B cell (primary cell): ENCODE measurements around the gene CCL17. TPM values are rescaled to one million over a fixed set of nuclear protein-coding genes. Genes with fewer than 3 reads are reported as not detected.

Source experiments
- ATAC-seq: fragments of 200-7000 bp; cut with Tn5 transposase; one replicate; pipeline ENCODE4 v1.10.0; 2021; ENCODE audit warnings: low read depth, mild to moderate bottlenecking, moderate number of reproducible peaks, moderate library complexity
- CTCF ChIA-PET: fragments of 350-600 bp; sonication (Branson Sonifier 250); formaldehyde crosslinking; loops from one replicate; lab custom pipeline; 2021; ENCODE audit warnings: antibody characterized with exemption, inconsistent platforms; lab: Charles Lee
- POLR2A ChIA-PET: fragments of 350-600 bp; sonication (Branson Sonifier 250); formaldehyde crosslinking; loops from one replicate; lab custom pipeline; 2021; ENCODE audit warnings: antibody characterized with exemption; lab: Charles Lee
- DNase-seq: peaks from one replicate; pipeline ENCODE4 v3.0.0; 2013
- H2AFZ ChIP-seq: 2 replicates; pipeline ENCODE4 v1.6.1; 2012; ENCODE audit warnings: mild to moderate bottlenecking, low read depth, low read length; ENCODE audit not compliant: insufficient read depth, poor library complexity, severe bottlenecking
- H3K27ac ChIP-seq, 2 donors: 1 replicate in 1 of 2; 2 replicates in 1 of 2; pipeline ENCODE4 v1.5.1; 2012 to 2013; ENCODE audit warnings: low read length in 2 of 2, mild to moderate bottlenecking in 2 of 2, moderate library complexity in 1 of 2
- H3K27me3 ChIP-seq, 4 experiments: fragments of 200-600 bp in 1 of 4; sonication (generic) in 1 of 4; replicated peaks in 1 of 4; 1 replicate in 2 of 4; 2 replicates in 2 of 4; pipeline versions ENCODE4 v1.6.1 to v1.7.0; 2013 to 2016; ENCODE audit warnings: low read length in 3 of 4, mild to moderate bottlenecking in 2 of 4, mixed read lengths in 1 of 4, moderate library complexity in 1 of 4; ENCODE audit not compliant: insufficient read depth in 4 of 4, control insufficient read depth in 3 of 4; ENCODE audit errors: control extremely low read depth in 1 of 4
- H3K36me3 ChIP-seq, 2 experiments: replicated peaks in 1 of 2; 1 replicate in 1 of 2; 2 replicates in 1 of 2; pipeline versions ENCODE4 v1.6.1 to v1.7.1; 2013; ENCODE audit warnings: low read length in 1 of 2; ENCODE audit not compliant: insufficient read depth in 2 of 2, control insufficient read depth in 1 of 2; ENCODE audit errors: control extremely low read depth in 1 of 2, extremely low read depth in 1 of 2
- H3K4me1 ChIP-seq, 2 donors: fragments of 200-600 bp in 1 of 2; sonication (generic) in 1 of 2; 1 replicate in 1 of 2; 2 replicates in 1 of 2; pipeline versions ENCODE4 v1.5.1 to v1.6.1; 2013 to 2017; ENCODE audit warnings: low read length in 2 of 2; ENCODE audit not compliant: control insufficient read depth in 2 of 2, insufficient read depth in 2 of 2
- H3K4me2 ChIP-seq: replicated peaks from 2 replicates; pipeline ENCODE3; 2012; ENCODE audit warnings: mild to moderate bottlenecking, low read depth, low read length; ENCODE audit not compliant: poor library complexity, severe bottlenecking
- H3K4me3 ChIP-seq, 5 experiments: fragments of 200-600 bp in 1 of 5; sonication (generic) in 1 of 5; 1 replicate in 3 of 5; 2 replicates in 2 of 5; pipeline versions ENCODE4 v1.5.1 to v1.7.0; 2011 to 2016; ENCODE audit warnings: low read length in 4 of 5, mild to moderate bottlenecking in 4 of 5, low read depth in 2 of 5, control low read depth in 1 of 5, moderate library complexity in 1 of 5; ENCODE audit not compliant: insufficient read depth in 1 of 5; ENCODE audit errors: control extremely low read depth in 1 of 5, extremely low read depth in 1 of 5
- H3K79me2 ChIP-seq: fragments of 200-600 bp; sonication (generic); one replicate; pipeline ENCODE4 v1.6.0; 2016; ENCODE audit warnings: low read length; ENCODE audit not compliant: control insufficient read depth, insufficient read depth
- H3K9ac ChIP-seq: fragments of 200-600 bp; sonication (generic); 2 replicates; pipeline ENCODE4 v1.6.1; 2017; ENCODE audit warnings: mild to moderate bottlenecking, low read length, moderate library complexity
- H3K9me3 ChIP-seq, 3 donors: one replicate each; pipeline versions ENCODE4 v1.6.1 to v1.7.1; 2013; ENCODE audit warnings: low read length in 2 of 3; ENCODE audit not compliant: control insufficient read depth in 2 of 3, insufficient read depth in 1 of 3; ENCODE audit errors: control extremely low read depth in 1 of 3
- H4K20me1 ChIP-seq: 2 replicates; pipeline ENCODE4 v1.6.0; 2012; ENCODE audit warnings: mild to moderate bottlenecking, low read length; ENCODE audit not compliant: insufficient read depth, control insufficient read depth, poor library complexity, severe bottlenecking
- H3K27ac Mint-ChIP-seq: one replicate; pipeline ENCODE4 v1.8.0; 2021; ENCODE audit warnings: mixed read lengths
- H3K27me3 Mint-ChIP-seq: one replicate; pipeline ENCODE4 v1.8.0; 2021; ENCODE audit warnings: mixed read lengths
- H3K4me1 Mint-ChIP-seq: one replicate; pipeline ENCODE4 v1.8.0; 2021; ENCODE audit warnings: mixed read lengths
- H3K4me3 Mint-ChIP-seq: one replicate; pipeline ENCODE4 v1.8.0; 2021; ENCODE audit warnings: mixed read lengths
- H3K9me3 Mint-ChIP-seq: one replicate; pipeline ENCODE4 v1.8.0; 2022; ENCODE audit warnings: mixed read lengths; ENCODE audit not compliant: insufficient read depth
- EZH2 ChIP-seq: IDR thresholded peaks from 2 replicates; pipeline ENCODE4 v1.6.1; 2012; ENCODE audit warnings: borderline replicate concordance, low read depth, mild to moderate bottlenecking, moderate library complexity, low read length; ENCODE audit not compliant: insufficient read depth, poor library complexity, severe bottlenecking
- WGBS: methylation state at CpG from one replicate; pipeline ENCODE4 v1.1.5; 2013; ENCODE audit warnings: missing lambda C conversion rate; ENCODE audit not compliant: insufficient coverage; 5-methylcytosine and 5-hydroxymethylcytosine counted together
- intact Hi-C: fragments of 100-400 bp; cut with micrococcal nuclease; formaldehyde crosslinking; loops from one replicate; pipeline ENCODE4 v1.10.0; 2022
- polyA plus RNA-seq: library from polyadenylated mRNA; depleted of rRNA; stranded (reverse); fragments of >200 nt; gene quantifications from 2 replicates; pipeline ENCODE4 v1.2.3, GENCODE V29; 2012
- total RNA-seq, 2 donors: library from RNA; stranded (reverse); fragments of 120-200 nt in 1 of 2; gene quantifications; 1 replicate in 1 of 2; 2 replicates in 1 of 2; pipeline versions ENCODE4 v1.2.3 to v1.2.4, GENCODE V29; 2013 to 2022
- TF ChIP-seq, protein P1 (sequence below): fragments of 200-600 bp; IDR thresholded peaks from one replicate; pipeline ENCODE4 v1.8.0; 2022; ENCODE audit warnings: antibody characterized with exemption, mild to moderate bottlenecking

CCL17 gene
- total and polyA plus RNA-seq, 2 donors (not counting 1 experiment from before 2014, with no cell fraction given), result not detected

GRCh38 chr16:57424583-57424982 lies 20.0 kb downstream of the CCL17 start:
- no peak for ATAC-seq
- H3K79me2 ChIP-seq, result no peaks in the 10 kb centered on the region
- H3K27me3 ChIP-seq, result no peaks in the 10 kb centered on the region
- no peaks in the 10 kb centered on the region for H3K4me1 ChIP-seq
- H3K36me3 ChIP-seq, result peaks cover 0 to 12% of the 10 kb centered on the region in 2 experiments
- 94% methylated on average over 3 of the region's 3 CpGs for WGBS
- H3K27ac Mint-ChIP-seq, result no peak overlapping the region
- no peak overlapping the region for H3K4me3 Mint-ChIP-seq
- peaks cover 2% of the 10 kb centered on the region for H3K4me1 Mint-ChIP-seq
- intact Hi-C loops, result no loop called here
- no peak overlapping the region for H3K9ac ChIP-seq
- H2AFZ ChIP-seq, result no peak overlapping the region
- TF ChIP-seq EZH2, result no peak
- TF ChIP-seq, protein P1, sequence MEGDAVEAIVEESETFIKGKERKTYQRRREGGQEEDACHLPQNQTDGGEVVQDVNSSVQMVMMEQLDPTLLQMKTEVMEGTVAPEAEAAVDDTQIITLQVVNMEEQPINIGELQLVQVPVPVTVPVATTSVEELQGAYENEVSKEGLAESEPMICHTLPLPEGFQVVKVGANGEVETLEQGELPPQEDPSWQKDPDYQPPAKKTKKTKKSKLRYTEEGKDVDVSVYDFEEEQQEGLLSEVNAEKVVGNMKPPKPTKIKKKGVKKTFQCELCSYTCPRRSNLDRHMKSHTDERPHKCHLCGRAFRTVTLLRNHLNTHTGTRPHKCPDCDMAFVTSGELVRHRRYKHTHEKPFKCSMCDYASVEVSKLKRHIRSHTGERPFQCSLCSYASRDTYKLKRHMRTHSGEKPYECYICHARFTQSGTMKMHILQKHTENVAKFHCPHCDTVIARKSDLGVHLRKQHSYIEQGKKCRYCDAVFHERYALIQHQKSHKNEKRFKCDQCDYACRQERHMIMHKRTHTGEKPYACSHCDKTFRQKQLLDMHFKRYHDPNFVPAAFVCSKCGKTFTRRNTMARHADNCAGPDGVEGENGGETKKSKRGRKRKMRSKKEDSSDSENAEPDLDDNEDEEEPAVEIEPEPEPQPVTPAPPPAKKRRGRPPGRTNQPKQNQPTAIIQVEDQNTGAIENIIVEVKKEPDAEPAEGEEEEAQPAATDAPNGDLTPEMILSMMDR, result no peak
- H3K27me3 Mint-ChIP-seq, result no peaks in the 10 kb centered on the region
- no peaks in the 10 kb centered on the region for H3K9me3 ChIP-seq
- ChIA-PET POLR2A (no interaction called here), CTCF (interaction anchor here (1.2 to 10.1 kb wide), 2 partner anchors 22 to 119 kb away, joined by 4 to 364 read pairs; partner anchors contain the start of genes CIAPIN1 and COQ9)
- no peak overlapping the region for H3K4me3 ChIP-seq
- no peaks in the 10 kb centered on the region for H4K20me1 ChIP-seq
- no peak overlapping the region for H3K4me2 ChIP-seq
- no peaks in the 10 kb centered on the region for H3K9me3 Mint-ChIP-seq
- DNase-seq, result no peak
- H3K27ac ChIP-seq, result no peak overlapping the region

DNA sequence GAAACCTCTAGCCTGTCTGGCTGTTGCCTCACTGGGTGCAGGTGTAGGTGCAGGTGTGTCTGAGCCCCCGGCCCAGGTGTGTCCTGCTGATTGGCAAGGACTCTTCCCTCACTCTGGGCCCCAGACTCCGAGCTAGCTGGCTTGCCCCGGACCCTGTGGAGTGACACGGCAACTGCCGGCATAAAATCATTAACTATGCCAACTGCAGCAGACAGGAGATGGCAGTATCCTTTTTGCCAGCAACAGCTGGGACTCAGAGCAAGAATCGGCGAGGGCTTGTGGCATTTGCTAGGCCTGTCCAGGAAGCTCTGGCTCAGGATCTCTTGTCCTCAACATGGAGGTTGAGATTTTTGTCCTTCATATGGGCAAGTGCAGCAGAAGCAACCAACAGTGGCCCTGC lies 21.8 kb downstream of the CCL17 start:
- intact Hi-C loops, result no loop called here
- no peak overlapping the region for H3K9ac ChIP-seq
- H3K27ac Mint-ChIP-seq, result no peak overlapping the region

More for the DNA sequence above, 21.8 kb downstream of the CCL17 start:
- H3K27ac ChIP-seq, result no peak overlapping the region
- H3K4me2 ChIP-seq, result no peak overlapping the region
- H3K4me1 ChIP-seq, result no peaks in the 10 kb centered on the region
- Mint-ChIP-seq H3K27me3 (no peaks in the 10 kb centered on the region), H3K9me3 (no peaks in the 10 kb centered on the region), H3K4me1 (no peaks in the 10 kb centered on the region), H3K4me3 (no peak overlapping the region)
- no peak for ATAC-seq
- DNase-seq, result no peak
- H4K20me1 ChIP-seq, result no peaks in the 10 kb centered on the region
- peaks cover 0 to 29% of the 10 kb centered on the region in 2 experiments for H3K36me3 ChIP-seq
- POLR2A ChIA-PET, result interaction anchor here (1.7 kb wide), 1 partner anchor 13 kb away, joined by 5 read pairs; no protein-coding TSS in a partner anchor
- 99% methylated on average over 7 of the region's 7 CpGs for WGBS
- no peaks in the 10 kb centered on the region for H3K9me3 ChIP-seq
- H3K27me3 ChIP-seq, result no peaks in the 10 kb centered on the region
- TF ChIP-seq, protein P1, result no peak
- no peak for TF ChIP-seq EZH2
- CTCF ChIA-PET, result interaction anchor here (1.1 kb wide), 1 partner anchor 21 kb away, joined by 3 read pairs; the partner anchor contains the start of genes CIAPIN1 and COQ9
- H3K79me2 ChIP-seq, result no peaks in the 10 kb centered on the region
- no peak overlapping the region for H3K4me3 ChIP-seq
- H2AFZ ChIP-seq, result no peak overlapping the region
